Gastroesophageal sphincter (tissue), 4 donors: ENCODE results near the gene GMDS. TPM values are rescaled to one million over a fixed set of nuclear protein-coding genes. Genes with fewer than 3 reads are reported as not detected.

Source experiments
- ATAC-seq: fragments of 150-250 bp; one replicate; pipeline ENCODE4 v1.9.1; 2016; ENCODE audit warnings: mild to moderate bottlenecking, moderate library complexity
- H3K27ac ChIP-seq, 4 donors: fragments of 200-600 bp; sonication (generic) in 3 of 4; 1 replicate in 3 of 4; 2 replicates in 1 of 4; pipeline ENCODE4 v1.5.1; 2016 to 2019
- H3K27me3 ChIP-seq: fragments of 200-600 bp; sonication (generic); one replicate; pipeline ENCODE4 v1.5.1; 2019
- H3K36me3 ChIP-seq, 2 donors: fragments of 200-600 bp; sonication (generic); one replicate each; pipeline ENCODE4 v1.5.1; 2019; ENCODE audit warnings: control low read depth in 1 of 2
- H3K4me1 ChIP-seq, 3 donors: fragments of 200-600 bp; sonication (generic); 1 replicate in 2 of 3; 2 replicates in 1 of 3; pipeline ENCODE4 v1.5.1; 2016 to 2019; ENCODE audit warnings: control low read depth in 2 of 3
- H3K4me3 ChIP-seq, 2 donors: fragments of 200-600 bp; sonication (generic); one replicate each; pipeline ENCODE4 v1.5.1; 2019; ENCODE audit warnings: mild to moderate bottlenecking in 1 of 2, moderate library complexity in 1 of 2
- H3K9me3 ChIP-seq, 3 donors: fragments of 200-600 bp; sonication (generic); one replicate each; pipeline ENCODE4 v1.5.1; 2017 to 2019; ENCODE audit warnings: control low read depth in 2 of 3
- EP300 ChIP-seq: sonication (generic); formaldehyde crosslinking; IDR thresholded peaks from one replicate; pipeline ENCODE4 v1.6.1; 2017; ENCODE audit warnings: antibody characterized with exemption, mild to moderate bottlenecking
- POLR2A ChIP-seq, 2 donors: fragments of 450-650 bp; IDR thresholded peaks; one replicate each; pipeline ENCODE4 v1.6.1; 2017; ENCODE audit warnings: antibody characterized with exemption in 2 of 2, mild to moderate bottlenecking in 2 of 2, moderate library complexity in 1 of 2
- POLR2AphosphoS5 ChIP-seq: sonication (generic); formaldehyde crosslinking; IDR thresholded peaks from one replicate; pipeline ENCODE4 v1.6.1; 2017; ENCODE audit warnings: antibody characterized with exemption
- WGBS, 2 donors: methylation state at CpG; one replicate each; pipeline ENCODE4 v1.1.5; 2018; ENCODE audit warnings: low coverage in 1 of 2; 5-methylcytosine and 5-hydroxymethylcytosine counted together
- total RNA-seq, 4 donors: library from RNA; depleted of rRNA; stranded (reverse); fragments of >200 nt; gene quantifications; one replicate each; pipeline ENCODE4 v1.1.0, GENCODE V29; 2016
- TF ChIP-seq, protein P1 (sequence below), 4 experiments: fragments of 200-600 bp in 2 of 4; fragments of 450-650 bp in 2 of 4; sonication (generic) in 1 of 4; IDR thresholded peaks; one replicate each; pipeline ENCODE4 v1.5.1; 2017 to 2019; ENCODE audit warnings: antibody characterized with exemption in 4 of 4, mild to moderate bottlenecking in 2 of 4, moderate library complexity in 2 of 4

Gene GMDS
- total RNA-seq, 4 donors from 2014 or later, result 5.0 to 14.7 (median 6.4) TPM

GRCh38 chr6:1580109-1580508 is 665.3 kb downstream of the GMDS start:
- Histone ChIP-seq H3K4me1 (peaks cover 0 to 12% (median 0%) of the 10 kb centered on the region in 3 donors), H3K36me3 (no peaks in the 10 kb centered on the region), H3K27ac (no peak overlapping the region), H3K27me3 (peaks cover 8% of the 10 kb centered on the region), H3K4me3 (no peak overlapping the region), H3K9me3 (no peaks in the 10 kb centered on the region)
- no peak for ATAC-seq
- WGBS, 2 donors, result 88 to 91% methylated on average over 3 to 4 of the region's 6 CpGs
- TF ChIP-seq POLR2AphosphoS5, result no peak
- no peak for TF ChIP-seq POLR2A (IDR thresholded peaks at IDR 0.05)
- TF ChIP-seq, protein P1, sequence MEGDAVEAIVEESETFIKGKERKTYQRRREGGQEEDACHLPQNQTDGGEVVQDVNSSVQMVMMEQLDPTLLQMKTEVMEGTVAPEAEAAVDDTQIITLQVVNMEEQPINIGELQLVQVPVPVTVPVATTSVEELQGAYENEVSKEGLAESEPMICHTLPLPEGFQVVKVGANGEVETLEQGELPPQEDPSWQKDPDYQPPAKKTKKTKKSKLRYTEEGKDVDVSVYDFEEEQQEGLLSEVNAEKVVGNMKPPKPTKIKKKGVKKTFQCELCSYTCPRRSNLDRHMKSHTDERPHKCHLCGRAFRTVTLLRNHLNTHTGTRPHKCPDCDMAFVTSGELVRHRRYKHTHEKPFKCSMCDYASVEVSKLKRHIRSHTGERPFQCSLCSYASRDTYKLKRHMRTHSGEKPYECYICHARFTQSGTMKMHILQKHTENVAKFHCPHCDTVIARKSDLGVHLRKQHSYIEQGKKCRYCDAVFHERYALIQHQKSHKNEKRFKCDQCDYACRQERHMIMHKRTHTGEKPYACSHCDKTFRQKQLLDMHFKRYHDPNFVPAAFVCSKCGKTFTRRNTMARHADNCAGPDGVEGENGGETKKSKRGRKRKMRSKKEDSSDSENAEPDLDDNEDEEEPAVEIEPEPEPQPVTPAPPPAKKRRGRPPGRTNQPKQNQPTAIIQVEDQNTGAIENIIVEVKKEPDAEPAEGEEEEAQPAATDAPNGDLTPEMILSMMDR (IDR thresholded peaks at IDR 0.05), result no peak
- TF ChIP-seq EP300, result no peak

DNA sequence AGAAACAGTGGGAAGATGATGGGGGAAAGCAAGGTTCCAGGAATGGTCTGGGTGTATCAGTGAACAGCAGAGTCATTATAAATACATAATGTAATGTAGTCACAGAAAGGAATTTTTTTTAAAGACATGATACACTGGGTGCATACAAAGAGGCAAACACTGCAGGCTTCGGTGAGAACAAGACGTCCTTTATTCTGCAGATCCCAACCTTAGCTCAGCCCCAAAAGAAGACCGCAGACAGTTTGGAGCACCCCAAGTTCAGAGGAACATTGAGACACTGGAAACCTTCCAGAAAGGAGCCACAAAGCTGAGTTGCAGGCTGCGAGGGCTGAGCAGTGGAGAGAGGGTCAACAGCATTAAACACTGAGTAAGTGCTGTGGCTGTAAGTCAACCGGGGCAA is 666.3 kb downstream of the GMDS start:
- WGBS, 2 donors, result 85% methylated on average over 5 of the region's 5 CpGs; no CpG with 5 or more reads in 1 of the 2 donors
- Histone ChIP-seq H3K4me1 (peaks cover 0 to 22% (median 0%) of the 10 kb centered on the region in 3 donors), H3K9me3 (no peaks in the 10 kb centered on the region), H3K27me3 (peaks cover 8% of the 10 kb centered on the region), H3K36me3 (no peaks in the 10 kb centered on the region), H3K27ac (no peak overlapping the region), H3K4me3 (no peak overlapping the region)
- no peak for ATAC-seq
- TF ChIP-seq, protein P1 (IDR thresholded peaks at IDR 0.05), result no peak
- TF ChIP-seq POLR2A (IDR thresholded peaks at IDR 0.05), result no peak
- TF ChIP-seq EP300, result no peak
- no peak for TF ChIP-seq POLR2AphosphoS5

GRCh38 chr6:1577896-1578745 is 667.3 kb downstream of the GMDS start:
- WGBS, 2 donors, result 84 to 88% methylated on average over 9 to 11 of the region's 19 CpGs
- peaks cover 8% of the 10 kb centered on the region for H3K27me3 ChIP-seq
- H3K4me1 ChIP-seq, result peaks cover 0 to 29% (median 0%) of the 10 kb centered on the region in 3 donors
- ATAC-seq, result no peak
- no peak for TF ChIP-seq POLR2A (IDR thresholded peaks at IDR 0.05)
- TF ChIP-seq, protein P1 (IDR thresholded peaks at IDR 0.05), result no peak
- H3K36me3 ChIP-seq, result no peaks in the 10 kb centered on the region
- H3K4me3 ChIP-seq, result no peak overlapping the region
- H3K27ac ChIP-seq, result no peak overlapping the region
- H3K9me3 ChIP-seq, result no peaks in the 10 kb centered on the region

GRCh38 chr6:1577146-1577680 is 668.2 kb downstream of the GMDS start:
- no peak for ATAC-seq
- WGBS, 2 donors, result 82 to 83% methylated on average over 1 to 4 of the region's 11 CpGs
- H3K27me3 ChIP-seq, result peaks cover 8% of the 10 kb centered on the region
- H3K36me3 ChIP-seq, result no peaks in the 10 kb centered on the region
- H3K4me3 ChIP-seq, result no peak overlapping the region
- no peak overlapping the region for H3K27ac ChIP-seq
- TF ChIP-seq POLR2AphosphoS5, result no peak
- no peak for TF ChIP-seq POLR2A (IDR thresholded peaks at IDR 0.05)
- no peak for TF ChIP-seq EP300
- TF ChIP-seq, protein P1 (IDR thresholded peaks at IDR 0.05), result no peak
- H3K9me3 ChIP-seq, result peaks cover 0 to 2% (median 0%) of the 10 kb centered on the region in 3 donors
- peaks cover 0 to 29% (median 0%) of the 10 kb centered on the region in 3 donors for H3K4me1 ChIP-seq

DNA sequence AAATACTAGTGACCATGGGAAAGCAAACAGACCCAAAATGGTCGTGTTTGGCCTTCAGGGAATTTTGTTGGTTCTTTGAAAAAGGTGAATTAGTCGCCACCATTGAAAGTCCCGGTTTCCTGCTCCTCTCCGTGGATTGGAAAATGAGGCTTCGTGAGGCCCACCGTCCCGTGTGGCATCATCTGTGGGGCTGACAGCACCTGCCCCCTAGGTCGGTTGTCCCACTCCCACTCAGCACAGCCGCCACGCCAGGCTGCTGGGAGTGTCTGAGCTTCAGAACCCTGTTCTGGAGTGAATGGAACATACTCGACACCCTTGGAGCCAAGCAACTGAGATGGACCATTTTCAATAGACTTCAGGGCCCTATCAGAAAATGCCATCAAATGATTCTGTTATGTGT is 668.7 kb downstream of the GMDS start:
- TF ChIP-seq POLR2A (IDR thresholded peaks at IDR 0.05) (no peak), EP300 (no peak), POLR2AphosphoS5 (no peak)
- TF ChIP-seq, protein P1 (IDR thresholded peaks at IDR 0.05), result no peak
- H3K4me3 ChIP-seq, result no peak overlapping the region
- ATAC-seq, result no peak
- peaks cover 0 to 29% (median 0%) of the 10 kb centered on the region in 3 donors for H3K4me1 ChIP-seq
- H3K36me3 ChIP-seq, result no peaks in the 10 kb centered on the region
- H3K9me3 ChIP-seq, result peaks cover 0 to 7% (median 0%) of the 10 kb centered on the region in 3 donors
- WGBS, 2 donors, result 94 to 95% methylated on average over 7 to 8 of the region's 11 CpGs
- no peak overlapping the region for H3K27ac ChIP-seq
- H3K27me3 ChIP-seq, result peaks cover 8% of the 10 kb centered on the region
